GM12878 (cell line): ENCODE data around the gene FGF14. TPM values are rescaled to one million over a fixed set of nuclear protein-coding genes. Genes with fewer than 3 reads are reported as not detected.

Experiments used
- ATAC-seq: fragments of 200-7000 bp; cut with Tn5 transposase; 3 replicates; pipeline ENCODE4 v1.9.1; 2020; ENCODE audit warnings: mild to moderate bottlenecking, moderate library complexity
- BruUV-seq: library from RNA; stranded (reverse); fragments of 400-500 nt; replicated peaks from 2 replicates; lab custom pipeline; 2021; lab: Mats Ljungman, UMichigan
- CTCF ChIA-PET: fragments of 300-600 bp; sonication (Branson Sonifier 250); formaldehyde crosslinking; extraction: SDS; loops from one replicate; lab custom pipeline; 2021; ENCODE audit warnings: inconsistent platforms; lab: Yijun Ruan, JAX
- POLR2A ChIA-PET: fragments of 350-600 bp; formaldehyde crosslinking; extraction: SDS; loops from one replicate; lab custom pipeline; 2021; ENCODE audit warnings: inconsistent platforms; lab: Charles Lee
- RAD21 ChIA-PET: fragments of 300-600 bp; sonication (Branson Sonifier 250); formaldehyde crosslinking; loops from one replicate; lab custom pipeline; 2023; ENCODE audit warnings: antibody characterized with exemption; ENCODE audit not compliant: unreplicated experiment; lab: Charles Lee
- SMC1A ChIA-PET: fragments of 300-600 bp; sonication (Branson Sonifier 250); formaldehyde crosslinking; loops from one replicate; lab custom pipeline; 2023; ENCODE audit not compliant: unreplicated experiment, uncharacterized antibody; lab: Charles Lee
- DNase-seq: peaks from one replicate; pipeline ENCODE4 v3.0.0-alpha.2; 2011; ENCODE audit warnings: low read depth, low spot score
- FAIRE-seq: peaks from 3 replicates; lab custom pipeline; 2011; peaks lifted over from hg19 to GRCh38; lab: Jason Lieb, UNC
- H2AFZ ChIP-seq: 2 replicates; pipeline ENCODE4 v1.6.0; 2011; ENCODE audit warnings: low read depth, low read length, control low read depth; ENCODE audit not compliant: control insufficient read depth
- H3K27ac ChIP-seq: 2 replicates; pipeline ENCODE4 v1.5.1; 2011; ENCODE audit warnings: control low read depth; ENCODE audit not compliant: control insufficient read depth, insufficient read depth
- H3K27me3 ChIP-seq, 2 experiments: replicated peaks in 1 of 2; 2 replicates each; pipeline versions ENCODE4 v1.6.0 to v1.6.1; 2011; ENCODE audit warnings: low read length in 1 of 2; ENCODE audit not compliant: control insufficient read depth in 2 of 2, insufficient read depth in 2 of 2
- H3K36me3 ChIP-seq, 2 experiments: 2 replicates each; pipeline ENCODE4 v1.5.1; 2011; ENCODE audit warnings: low read length in 1 of 2; ENCODE audit not compliant: control insufficient read depth in 2 of 2, insufficient read depth in 2 of 2
- H3K4me1 ChIP-seq: 2 replicates; pipeline ENCODE4 v1.6.1; 2011; ENCODE audit warnings: mild to moderate bottlenecking, low read length, moderate library complexity, mixed read lengths; ENCODE audit not compliant: control insufficient read depth, insufficient read depth
- H3K4me2 ChIP-seq: 2 replicates; pipeline ENCODE4 v1.6.0; 2011; ENCODE audit warnings: control low read depth; ENCODE audit not compliant: control insufficient read depth, insufficient read depth
- H3K4me3 ChIP-seq: fragments of 200-600 bp; sonication (generic); 2 replicates; pipeline ENCODE4 v1.5.1; 2016
- H3K79me2 ChIP-seq: 2 replicates; pipeline ENCODE4 v1.6.0; 2011; ENCODE audit warnings: low read length; ENCODE audit not compliant: control insufficient read depth, insufficient read depth
- H3K9ac ChIP-seq: 2 replicates; pipeline ENCODE4 v1.8.0; 2011; ENCODE audit warnings: low read length, control low read depth, mixed read lengths; ENCODE audit not compliant: control insufficient read depth, insufficient read depth
- H3K9me3 ChIP-seq: replicated peaks from 3 replicates; pipeline ENCODE4 v1.5.1; 2011; ENCODE audit warnings: mild to moderate bottlenecking, low read length; ENCODE audit not compliant: control insufficient read depth, insufficient read depth
- H4K20me1 ChIP-seq: 2 replicates; pipeline ENCODE4 v1.6.0; 2011; ENCODE audit not compliant: control insufficient read depth, insufficient read depth
- CBX5 ChIP-seq: sonication (generic); IDR thresholded peaks from 2 replicates; pipeline ENCODE4 v1.6.1; 2016; ENCODE audit warnings: low read depth, moderate library complexity, mild to moderate bottlenecking, inconsistent platforms
- CREB1 ChIP-seq: IDR thresholded peaks from 2 replicates; pipeline ENCODE4 v1.6.1; 2012; ENCODE audit warnings: low read depth, mild to moderate bottlenecking, inconsistent platforms
- E2F8 ChIP-seq: fragments of 450-650 bp; IDR thresholded peaks from 2 replicates; pipeline ENCODE4 v1.6.1; 2018; ENCODE audit warnings: mild to moderate bottlenecking, low read depth, moderate library complexity; ENCODE audit not compliant: partially characterized antibody
- FOXK2 ChIP-seq: fragments of 450-650 bp; IDR thresholded peaks from 2 replicates; pipeline ENCODE4 v1.6.1; 2017; ENCODE audit warnings: mild to moderate bottlenecking, moderate library complexity
- IRF3 ChIP-seq: fragments of 450-650 bp; IDR thresholded peaks from 2 replicates; pipeline ENCODE4 v1.6.1; 2014; ENCODE audit warnings: mild to moderate bottlenecking
- in situ Hi-C: fragments of 300-500 bp; cut with MboI; formaldehyde crosslinking; loops from 9 replicates; pipeline ENCODE4 v1.14.3; 2018; ENCODE audit warnings: mixed read lengths
- intact Hi-C: fragments of 100-400 bp; cut with micrococcal nuclease; formaldehyde crosslinking; loops from one replicate; pipeline ENCODE4 v1.14.2; 2022; ENCODE audit not compliant: unreplicated experiment
- polyA plus RNA-seq, 11 experiments: library from polyadenylated mRNA; depleted of rRNA in 4 of 11; unstranded in 6 of 11; stranded (reverse) in 5 of 11; fragments of >200 nt; fragmentation: Nextera tagmentation in 4 of 11; fragmentation: Illumina TruSeq in 1 of 11; extraction: Ambion mirVana in 4 of 11; extraction: Trizol in 1 of 11; gene quantifications; 1 replicate in 1 of 11; 2 replicates in 10 of 11; pipeline versions ENCODE4 v1.2.1 to v1.2.3, GENCODE V29; 2011 to 2016; ENCODE audit warnings: inconsistent platforms in 2 of 11, missing spikeins in 2 of 11, low read depth in 1 of 11
- total RNA-seq, 4 experiments: library from RNA; depleted of rRNA in 3 of 4; stranded (reverse); fragments of >200 nt in 3 of 4; fragmentation: Illumina TruSeq in 1 of 4; extraction: Trizol in 1 of 4; gene quantifications; 2 replicates each; pipeline versions ENCODE4 v1.2.1 to v1.2.3, GENCODE V29; 2013 to 2021

Gene FGF14
- total and polyA plus RNA-seq, 10 of the 15 experiments (the other 5 are each of a cell fraction or from before 2014, with no cell fraction given): under 0.01 to 0.44 (median 0.04) TPM

GRCh38 chr13:102017248-102017647 lies 384.6 kb downstream of the FGF14 start:
- H3K27ac ChIP-seq: no peak overlapping the region
- H4K20me1 ChIP-seq: no peaks in the 10 kb centered on the region
- ChIA-PET RAD21 (no interaction called here), POLR2A (no interaction called here), CTCF (no interaction called here), SMC1A (no interaction called here)
- no TSS peak for BruUV-seq
- TF ChIP-seq IRF3 (no peak), E2F8 (no peak), FOXK2 (no peak), CBX5 (0 out of 2 replicates have a peak, but pooled peaks have one; percentile 65), CREB1 (no peak)
- FAIRE-seq: no peak
- no peaks in the 10 kb centered on the region for H3K36me3 ChIP-seq
- no peak for ATAC-seq
- H3K9ac ChIP-seq: no peak overlapping the region
- no peak for DNase-seq
- H3K9me3 ChIP-seq: no peaks in the 10 kb centered on the region
- H3K4me3 ChIP-seq: no peak overlapping the region
- H3K4me1 ChIP-seq: no peaks in the 10 kb centered on the region
- H3K4me2 ChIP-seq: no peak overlapping the region
- H3K27me3 ChIP-seq: no peaks in the 10 kb centered on the region
- intact Hi-C loops (no loop called here), in situ Hi-C loops (no loop called here)
- H3K79me2 ChIP-seq: no peaks in the 10 kb centered on the region
- H2AFZ ChIP-seq: no peak overlapping the region
